A673 (cell line): ENCODE measurements around the gene CCDC110. TPM values are rescaled to one million over a fixed set of nuclear protein-coding genes. Genes with fewer than 3 reads are reported as not detected.

ENCODE experiments used
- BruUV-seq: library from RNA; stranded (reverse); fragments of 400-500 nt; replicated peaks from 2 replicates; lab custom pipeline; 2021; lab: Mats Ljungman, UMichigan
- CTCF ChIA-PET: fragments of 300-600 bp; sonication (Branson Sonifier 250); formaldehyde crosslinking; loops from one replicate; lab custom pipeline; 2022; ENCODE audit warnings: antibody characterized with exemption; lab: Charles Lee
- POLR2A ChIA-PET: fragments of 300-600 bp; sonication (Branson Sonifier 250); formaldehyde crosslinking; loops from one replicate; lab custom pipeline; 2022; ENCODE audit warnings: antibody characterized with exemption; ENCODE audit not compliant: low non-redundant PET; lab: Charles Lee
- DNase-seq: peaks from one replicate; pipeline ENCODE4 v3.0.0-alpha.2; 2015; ENCODE audit warnings: low spot score
- H3K27ac ChIP-seq: fragments of 200-600 bp; sonication (generic); 2 replicates; pipeline ENCODE4 v1.5.1; 2016; ENCODE audit warnings: mixed run types, low read depth, mild to moderate bottlenecking, mixed read lengths, antibody characterized with exemption, low read length; ENCODE audit not compliant: poor library complexity, severe bottlenecking
- H3K27me3 ChIP-seq: fragments of 200-600 bp; sonication (generic); replicated peaks from 2 replicates; pipeline ENCODE4 v1.6.1; 2017; ENCODE audit warnings: mixed run types, low read depth, mild to moderate bottlenecking, mixed read lengths, antibody characterized with exemption, low read length; ENCODE audit not compliant: insufficient read depth, poor library complexity
- H3K36me3 ChIP-seq: fragments of 200-600 bp; sonication (generic); 2 replicates; pipeline ENCODE4 v1.6.1; 2016; ENCODE audit warnings: mixed run types, mild to moderate bottlenecking, mixed read lengths, antibody characterized with exemption, low read length; ENCODE audit not compliant: insufficient read depth, poor library complexity, severe bottlenecking
- H3K4me1 ChIP-seq: fragments of 200-600 bp; sonication (generic); 2 replicates; pipeline ENCODE4 v1.6.1; 2017; ENCODE audit warnings: mixed run types, mild to moderate bottlenecking, mixed read lengths, antibody characterized with exemption, low read length; ENCODE audit not compliant: insufficient read depth, poor library complexity, severe bottlenecking
- H3K4me3 ChIP-seq: fragments of 200-600 bp; sonication (generic); 2 replicates; pipeline ENCODE4 v1.5.1; 2016; ENCODE audit warnings: low read depth, mixed run types, mild to moderate bottlenecking, mixed read lengths, low read length; ENCODE audit not compliant: poor library complexity, severe bottlenecking
- H3K9me3 ChIP-seq: fragments of 200-600 bp; sonication (generic); 2 replicates; pipeline ENCODE4 v1.6.1; 2016; ENCODE audit warnings: mixed run types, low read depth, mild to moderate bottlenecking, mixed read lengths, antibody characterized with exemption, low read length; ENCODE audit not compliant: poor library complexity, severe bottlenecking
- CTCF ChIP-seq: fragments of 300-800, 200-600 bp; sonication (generic); conservative IDR thresholded peaks from 2 replicates; pipeline ENCODE4 v1.5.1; 2017; ENCODE audit warnings: low read depth, mild to moderate bottlenecking, antibody characterized with exemption, low read length, moderate library complexity, mixed read lengths
- EZH2 ChIP-seq: fragments of 200-600 bp; sonication (generic); IDR thresholded peaks from 2 replicates; pipeline ENCODE4 v1.6.1; 2017; ENCODE audit warnings: borderline replicate concordance, low read depth, mild to moderate bottlenecking, mixed read lengths, antibody characterized with exemption, low read length; ENCODE audit not compliant: poor library complexity, severe bottlenecking
- intact Hi-C: fragments of 100-400 bp; cut with micrococcal nuclease; formaldehyde crosslinking; loops from one replicate; pipeline ENCODE4 v1.10.0; 2022; ENCODE audit not compliant: unreplicated experiment
- total RNA-seq: library from RNA; stranded (reverse); gene quantifications from 2 replicates; pipeline ENCODE4 v1.2.3, GENCODE V29; 2021

CCDC110 gene
- total RNA-seq, 1 experiment from 2014 or later, result not detected

- H3K4me3 ChIP-seq, result peak within 1 kb of the TSS; percentile 80
- no peaks in the 10 kb centered on the region for H3K36me3 ChIP-seq
- H3K27me3 ChIP-seq, result no peaks in the 10 kb centered on the region
- TF ChIP-seq EZH2 (no peak), CTCF (no peak)
- H3K4me1 ChIP-seq, result peaks cover 10% of the 10 kb centered on the region
- no peaks in the 10 kb centered on the region for H3K9me3 ChIP-seq
- intact Hi-C loops, result no loop called here
- peak; percentile 94 for DNase-seq
- ChIA-PET POLR2A (no interaction called here), CTCF (no interaction called here)
- peak within 1 kb of the TSS; percentile 99 for H3K27ac ChIP-seq
- no TSS peak for BruUV-seq
Observed at GRCh38 chr4:185425647-185426352, 45.7 kb downstream of the CCDC110 start, which contains the start of gene UFSP2. UFSP2 (minus strand) TSS chr4:185425964; CDS start chr4:185425868, 96 bp downstream.

GRCh38 chr4:185424905-185425646 lies 46.5 kb downstream of the CCDC110 start:
- TF ChIP-seq CTCF (no peak), EZH2 (no peak)

GRCh38 chr4:185421366-185422124 lies 50.0 kb downstream of the CCDC110 start:
- intact Hi-C loops, result no loop called here
- no peak for DNase-seq
- Histone ChIP-seq H3K27me3 (no peaks in the 10 kb centered on the region), H3K4me1 (peaks cover 10% of the 10 kb centered on the region), H3K4me3 (no peak overlapping the region), H3K36me3 (no peaks in the 10 kb centered on the region), H3K9me3 (no peaks in the 10 kb centered on the region), H3K27ac (no peak overlapping the region)
- BruUV-seq, result no TSS peak
- CTCF ChIA-PET, result no interaction called here
- POLR2A ChIA-PET, result no interaction called here
- TF ChIP-seq EZH2 (no peak), CTCF (no peak)

More at GRCh38 chr4:185424905-185425646, 46.5 kb downstream of the CCDC110 start:
- intact Hi-C loops, result no loop called here
- TSS peak; percentile 54 for BruUV-seq
- H3K9me3 ChIP-seq, result no peaks in the 10 kb centered on the region
- DNase-seq, result peak; percentile 7
- H3K4me1 ChIP-seq, result peaks cover 10% of the 10 kb centered on the region
- H3K4me3 ChIP-seq, result peak overlapping the region; percentile 80
- H3K27me3 ChIP-seq, result no peaks in the 10 kb centered on the region
- ChIA-PET CTCF (no interaction called here), POLR2A (interaction anchor here (0.6 kb wide), 1 partner anchor 512 kb away, joined by 7 read pairs; no protein-coding TSS in a partner anchor)
- peak overlapping the region; percentile 99 for H3K27ac ChIP-seq
- H3K36me3 ChIP-seq, result no peaks in the 10 kb centered on the region
